ENCODE results near the gene MN1. TPM values are rescaled to one million over a fixed set of nuclear protein-coding genes. Genes with fewer than 3 reads are reported as not detected.

MN1 gene
- total RNA-seq, 4 donors from 2014 or later = 2.0 to 9.7 (median 8.2) TPM

- DNase-seq = no peak
- H3K27me3 ChIP-seq = no peaks in the 10 kb centered on the region
- peak overlapping the region; percentile 71 for H3K27ac ChIP-seq
- intact Hi-C loops (cut with DNase I; ENCODE audit: low total_unique reads) = no loop called here
- no peak overlapping the region for H3K4me3 ChIP-seq
- TF ChIP-seq CTCF (IDR thresholded peaks at IDR 0.05) (no peak), POLR2A (IDR thresholded peaks at IDR 0.05) (no peak)
- H3K4me1 ChIP-seq = peaks cover 0 to 6% of the 10 kb centered on the region in 2 donors
- no peaks in the 10 kb centered on the region for H3K9me3 ChIP-seq
- no peaks in the 10 kb centered on the region for H3K36me3 ChIP-seq
These were observed 44.1 kb upstream of the MN1 start for GRCh38 chr22:27845644-27846043.

GRCh38 chr22:27844656-27845591, 43.4 kb upstream of the MN1 start:
- H3K36me3 ChIP-seq = no peaks in the 10 kb centered on the region
- H3K9me3 ChIP-seq = no peaks in the 10 kb centered on the region
- no peaks in the 10 kb centered on the region for H3K27me3 ChIP-seq
- intact Hi-C loops (cut with DNase I; ENCODE audit: low total_unique reads) = no loop called here
- H3K4me3 ChIP-seq = no peak overlapping the region
- peaks cover 0 to 6% of the 10 kb centered on the region in 2 donors for H3K4me1 ChIP-seq
- peak overlapping the region; percentile 71 for H3K27ac ChIP-seq
- peak; percentile 40 to 70 for DNase-seq
- no peak for TF ChIP-seq POLR2A (IDR thresholded peaks at IDR 0.05)
- TF ChIP-seq CTCF (IDR thresholded peaks at IDR 0.05) = no peak

GRCh38 chr22:27844256-27844655, 42.7 kb upstream of the MN1 start:
- no peaks in the 10 kb centered on the region for H3K27me3 ChIP-seq
- no peak for TF ChIP-seq POLR2A (IDR thresholded peaks at IDR 0.05)
- TF ChIP-seq CTCF (IDR thresholded peaks at IDR 0.05) = no peak
- H3K9me3 ChIP-seq = no peaks in the 10 kb centered on the region
- H3K4me3 ChIP-seq = no peak overlapping the region
- intact Hi-C loops (cut with DNase I; ENCODE audit: low total_unique reads) = no loop called here
- H3K27ac ChIP-seq = peak overlapping the region in 1 of 2 donors; percentile 23
- H3K36me3 ChIP-seq = no peaks in the 10 kb centered on the region
- peaks cover 0 to 6% of the 10 kb centered on the region in 2 donors for H3K4me1 ChIP-seq
- DNase-seq = no peak

DNA sequence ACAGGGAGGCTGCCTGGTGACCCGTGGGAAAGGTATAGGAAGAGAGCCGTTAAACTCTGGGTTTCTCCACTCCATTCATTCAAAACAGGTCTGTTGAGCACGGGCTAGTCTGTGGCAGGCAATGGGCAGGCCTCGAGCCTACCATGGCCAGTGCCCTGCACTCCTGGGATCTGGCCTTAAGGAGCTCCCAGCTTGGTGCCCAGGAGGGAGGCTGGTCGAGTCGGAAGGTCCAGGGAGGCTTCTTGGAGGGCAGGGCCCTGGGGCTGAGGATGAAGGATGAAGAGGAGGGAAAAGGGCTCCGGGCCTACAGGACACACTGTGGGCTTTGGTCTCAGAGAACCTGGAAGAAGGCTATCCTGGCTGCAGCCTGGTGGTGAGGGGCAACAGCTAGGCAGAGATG, 41.9 kb upstream of the MN1 start:
- peak in 1 of 2 donors; percentile 12 for DNase-seq
- TF ChIP-seq POLR2A (IDR thresholded peaks at IDR 0.05) (no peak), CTCF (IDR thresholded peaks at IDR 0.05) (no peak)

More for the DNA sequence above, 41.9 kb upstream of the MN1 start:
- H3K36me3 ChIP-seq = no peaks in the 10 kb centered on the region
- no peak overlapping the region for H3K4me3 ChIP-seq
- H3K27me3 ChIP-seq = no peaks in the 10 kb centered on the region
- no peaks in the 10 kb centered on the region for H3K9me3 ChIP-seq
- peaks cover 0 to 6% of the 10 kb centered on the region in 2 donors for H3K4me1 ChIP-seq
- H3K27ac ChIP-seq = peak overlapping the region; percentile 23 to 30
- intact Hi-C loops (cut with DNase I; ENCODE audit: low total_unique reads) = no loop called here

All from uterus (tissue), 4 donors.